ENCODE measurements around the gene ZBTB21. TPM values are rescaled to one million over a fixed set of nuclear protein-coding genes. Genes with fewer than 3 reads are reported as not detected.

Gene ZBTB21
- total and polyA plus RNA-seq, 2 of the 4 experiments (the other 2 are of a cell fraction): 6.8 to 12.0 TPM

DNA sequence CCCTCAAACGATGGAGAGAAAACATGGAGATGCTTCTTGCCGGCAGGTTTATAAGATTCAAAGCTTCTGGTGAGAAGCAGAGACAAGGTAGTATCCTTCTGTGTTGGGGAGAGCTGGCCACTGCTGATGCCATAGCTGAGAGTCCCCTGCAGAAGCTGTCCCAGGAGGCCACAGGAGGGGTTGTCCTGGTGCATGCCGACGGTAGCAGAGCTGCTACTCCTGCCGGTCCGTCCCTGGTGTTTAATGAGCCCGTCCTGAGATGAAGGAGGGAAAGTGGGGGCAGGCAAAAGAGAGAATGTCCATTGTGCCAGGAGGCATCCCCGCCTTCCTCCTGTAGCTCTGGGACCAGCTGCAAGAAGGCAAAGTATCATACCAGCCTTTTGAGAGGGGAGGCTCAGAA, 46.0 kb downstream of the ZBTB21 start:
- no peak overlapping the region for H3K4me2 ChIP-seq (ENCODE audit: low read depth, low read length)
- peaks cover 5% of the 10 kb centered on the region; the same call in 1 of the 2 replicates for H3K9me1 ChIP-seq (ENCODE audit: insufficient read depth, low read length)
- H3K4me3 ChIP-seq (ENCODE audit: insufficient read depth, low read depth, low read length): no peak overlapping the region
- H2AK9ac ChIP-seq (replicated peaks; ENCODE audit: low read depth, low read length, poor library complexity): no peak overlapping the region
- H3K23ac ChIP-seq (ENCODE audit: low read depth, low read length): no peak overlapping the region
- H3K4ac ChIP-seq (ENCODE audit: low read depth, low read length): no peak overlapping the region
- peaks cover 2% of the 10 kb centered on the region; the same call in 1 of the 2 replicates for H3K4me1 ChIP-seq (ENCODE audit: control insufficient read depth, insufficient read depth, low read length)
- no peak overlapping the region for H4K8ac ChIP-seq (ENCODE audit: low read depth in 2 of 2, low read length in 2 of 2)
- peaks cover 1% of the 10 kb centered on the region; the same call in 1 of the 2 replicates for H3K27me3 ChIP-seq (ENCODE audit: control insufficient read depth, insufficient read depth, low read length)
- ChIA-PET CTCF (no interaction called here), POLR2A (ENCODE audit: unreplicated experiment) (no interaction called here)
- no peak for ATAC-seq (ENCODE audit: low read depth)
- H3K14ac ChIP-seq (replicated peaks; ENCODE audit: low read depth, low read length): no peak overlapping the region
- in situ Hi-C loops (cut with MboI; ENCODE audit: low sequenced_read_pairs): loop anchor here (5.0 kb wide), 1 partner anchor 33 kb away; no protein-coding TSS in a partner anchor
- no peak overlapping the region for H3K18ac ChIP-seq (ENCODE audit: low read depth, low read length)
- dilution Hi-C loops (cut with HindIII; ENCODE audit: low sequenced_read_pairs, unreplicated experiment): no loop called here
- no peak overlapping the region for H2AFZ ChIP-seq (replicated peaks; ENCODE audit: low read length, poor library complexity)
- no peak overlapping the region for H4K91ac ChIP-seq (ENCODE audit: insufficient read depth, low read depth, low read length)
- no peak overlapping the region for H3K27ac ChIP-seq (ENCODE audit: insufficient read depth, low read length)
- H3K36me3 ChIP-seq (ENCODE audit: control insufficient read depth, insufficient read depth, low read length): no peaks in the 10 kb centered on the region
- H2BK120ac ChIP-seq (ENCODE audit: low read depth, low read length): no peak overlapping the region
- H4K20me1 ChIP-seq (ENCODE audit: insufficient read depth, low read length): no peaks in the 10 kb centered on the region
- no TSS peak for BruUV-seq (replicated peaks)
- intact Hi-C loops (cut with micrococcal nuclease): no loop called here
- no peak overlapping the region for H2BK5ac ChIP-seq (ENCODE audit: low read depth, low read length, poor library complexity, severe bottlenecking)
- no peak overlapping the region for H4K5ac ChIP-seq (ENCODE audit: low read depth, low read length)
- no peaks in the 10 kb centered on the region for H3K9me3 ChIP-seq (ENCODE audit: control insufficient read depth, insufficient read depth, low read length)
- TF ChIP-seq, protein P1, sequence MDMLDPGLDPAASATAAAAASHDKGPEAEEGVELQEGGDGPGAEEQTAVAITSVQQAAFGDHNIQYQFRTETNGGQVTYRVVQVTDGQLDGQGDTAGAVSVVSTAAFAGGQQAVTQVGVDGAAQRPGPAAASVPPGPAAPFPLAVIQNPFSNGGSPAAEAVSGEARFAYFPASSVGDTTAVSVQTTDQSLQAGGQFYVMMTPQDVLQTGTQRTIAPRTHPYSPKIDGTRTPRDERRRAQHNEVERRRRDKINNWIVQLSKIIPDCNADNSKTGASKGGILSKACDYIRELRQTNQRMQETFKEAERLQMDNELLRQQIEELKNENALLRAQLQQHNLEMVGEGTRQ (IDR thresholded peaks at IDR 0.05; ENCODE audit: low read depth, low read length): no peak
- TF ChIP-seq FOS (IDR thresholded peaks at IDR 0.05; ENCODE audit: low read depth, low read length) (no peak), MXI1 (IDR thresholded peaks at IDR 0.05; ENCODE audit: borderline replicate concordance, low read depth, low read length) (no peak), MAFK (IDR thresholded peaks at IDR 0.05; ENCODE audit: low read depth, low read length) (no peak)
- WGBS, 2 experiments (ENCODE audit: extremely low coverage in 2 of 2, insufficient read length in 1 of 2): 50% methylated on average over 4 of the region's 8 CpGs; no CpG with 5 or more reads in 1 of the 2 experiments
- H2BK20ac ChIP-seq (ENCODE audit: low read depth, low read length): no peak overlapping the region
- H2AK5ac ChIP-seq (ENCODE audit: low read depth, low read length): no peak overlapping the region
- H2BK15ac ChIP-seq (ENCODE audit: low read depth, low read length): no peak overlapping the region
- no peak overlapping the region for H3K9ac ChIP-seq (ENCODE audit: low read depth, low read length)
- H3K56ac ChIP-seq (ENCODE audit: extremely low read depth, insufficient read depth, low read length): no peak overlapping the region
- no peaks in the 10 kb centered on the region for H3K79me1 ChIP-seq (ENCODE audit: low read depth in 1 of 2, low read length in 2 of 2)
- DNase-seq: no peak
